Lung (tissue), 12 donors: ENCODE measurements around the gene NAMPT. TPM values are rescaled to one million over a fixed set of nuclear protein-coding genes. Genes with fewer than 3 reads are reported as not detected.
"Not testable (repeated sequence)": the region's sequence is repeated elsewhere in the genome, so short reads cannot be mapped to it uniquely, and the experiment has no call there.

ENCODE experiments used
- ATAC-seq: fragments of 200-7000 bp; cut with Tn5 transposase; one replicate; pipeline ENCODE4 v1.9.1; 2020; ENCODE audit warnings: moderate number of reproducible peaks; ENCODE audit not compliant: insufficient read depth, low FRiP score
- DNase-seq, 3 donors: peaks; one replicate each; pipeline ENCODE4 v3.0.0-alpha.2; 2013 to 2017
- H3K27ac ChIP-seq, 2 donors: one replicate each; pipeline ENCODE4 v1.5.1; 2013; ENCODE audit warnings: mild to moderate bottlenecking in 2 of 2, moderate library complexity in 2 of 2, control low read depth in 1 of 2, inconsistent platforms in 1 of 2, low read depth in 1 of 2, low read length in 1 of 2
- H3K27me3 ChIP-seq, 3 donors: one replicate each; pipeline ENCODE4 v1.5.1; 2013; ENCODE audit warnings: low read length in 2 of 3; ENCODE audit not compliant: control insufficient read depth in 3 of 3, insufficient read depth in 3 of 3
- H3K36me3 ChIP-seq, 4 donors: one replicate each; pipeline ENCODE4 v1.5.1; 2013; ENCODE audit warnings: low read length in 4 of 4, mild to moderate bottlenecking in 1 of 4, moderate library complexity in 1 of 4; ENCODE audit not compliant: control insufficient read depth in 4 of 4, insufficient read depth in 4 of 4
- H3K4me1 ChIP-seq, 5 donors: one replicate each; pipeline ENCODE4 v1.5.1; 2013; ENCODE audit warnings: low read length in 5 of 5, mild to moderate bottlenecking in 2 of 5, moderate library complexity in 1 of 5; ENCODE audit not compliant: control insufficient read depth in 5 of 5, insufficient read depth in 5 of 5
- H3K4me3 ChIP-seq: one replicate; pipeline ENCODE4 v1.5.1; 2013; ENCODE audit warnings: mild to moderate bottlenecking, control low read depth, moderate library complexity
- H3K9ac ChIP-seq, 2 donors: one replicate each; pipeline ENCODE4 v1.5.1; 2013; ENCODE audit warnings: low read length in 2 of 2, control low read depth in 1 of 2; ENCODE audit not compliant: insufficient read depth in 1 of 2
- H3K9me3 ChIP-seq, 4 donors: one replicate each; pipeline ENCODE4 v1.5.1; 2013; ENCODE audit warnings: low read length in 3 of 4, mild to moderate bottlenecking in 1 of 4, moderate library complexity in 1 of 4; ENCODE audit not compliant: control insufficient read depth in 4 of 4, insufficient read depth in 3 of 4
- CTCF ChIP-seq: IDR thresholded peaks from 2 replicates; pipeline ENCODE4 v1.5.1; 2012; ENCODE audit warnings: mild to moderate bottlenecking; ENCODE audit errors: control extremely low read depth, extremely low read depth
- WGBS, 2 donors: extraction: QIAGEN DNeasy Blood & Tissue Kit; methylation state at CpG; one replicate each; pipeline ENCODE4 v1.1.7; 2013; 5-methylcytosine and 5-hydroxymethylcytosine counted together
- polyA plus RNA-seq, 2 donors: library from polyadenylated mRNA; stranded (reverse); fragments of 200-250 nt; gene quantifications; one replicate each; pipeline ENCODE4 v1.2.1, GENCODE V29; 2013
- total RNA-seq, 2 donors: library from RNA; depleted of rRNA in 1 of 2; stranded (reverse); fragments of >200 nt in 1 of 2; gene quantifications; one replicate each; pipeline ENCODE4 v1.2.1, GENCODE V29; 2014 to 2021
- donor health status: control.
- donor health status: control.
- donor health status: Bipolar disorder and iron deficiency.
- donor health status: healthy.
- donor health status: DM: yes; HTN: yes; CAD: no.

The NAMPT gene
- total and polyA plus RNA-seq, 4 donors = 73.3 to 1,250 (median 348) TPM

GRCh38 chr7:106326594-106327537, 42.1 kb upstream of the NAMPT start:
- ATAC-seq = no peak
- Histone ChIP-seq H3K4me1 (no peaks in the 10 kb centered on the region), H3K36me3 (no peaks in the 10 kb centered on the region), H3K27ac (no peak overlapping the region), H3K9ac (no peak overlapping the region), H3K27me3 (no peaks in the 10 kb centered on the region), H3K9me3 (no peaks in the 10 kb centered on the region), H3K4me3 (no peak overlapping the region)
- TF ChIP-seq CTCF = no peak
- no peak for DNase-seq
- WGBS, 2 donors = 83 to 89% methylated on average over 7 of the region's 7 CpGs

- DNase-seq, H3K9me3 ChIP-seq, H3K36me3 ChIP-seq, ATAC-seq, H3K4me3 ChIP-seq, H3K27ac ChIP-seq, H3K4me1 ChIP-seq, H3K27me3 ChIP-seq, H3K9ac ChIP-seq: not testable (repeated sequence)
- WGBS, 2 donors = 66 to 98% methylated on average over 2 of the region's 2 CpGs
Observed at GRCh38 chr7:106324509-106324908, 39.7 kb upstream of the NAMPT start.

- not testable (repeated sequence) for H3K9ac ChIP-seq, H3K9me3 ChIP-seq, ATAC-seq, DNase-seq, H3K4me3 ChIP-seq, H3K27ac ChIP-seq, H3K36me3 ChIP-seq, H3K27me3 ChIP-seq, H3K4me1 ChIP-seq
- 80 to 86% methylated on average over 9 of the region's 9 CpGs for WGBS, 2 donors
Observed at GRCh38 chr7:106320254-106320770, 35.5 kb upstream of the NAMPT start.

GRCh38 chr7:106318482-106318881, 33.7 kb upstream of the NAMPT start:
- Histone ChIP-seq H3K4me1 (no peaks in the 10 kb centered on the region), H3K9ac (no peak overlapping the region), H3K27ac (no peak overlapping the region), H3K27me3 (no peaks in the 10 kb centered on the region), H3K9me3 (peaks cover 0 to 6% (median 0%) of the 10 kb centered on the region in 4 donors), H3K36me3 (no peaks in the 10 kb centered on the region), H3K4me3 (no peak overlapping the region)
- no peak for ATAC-seq
- DNase-seq = no peak
- no peak for TF ChIP-seq CTCF
- WGBS, 2 donors = 84 to 87% methylated on average over 2 of the region's 2 CpGs
